MM.1S (cell line): ENCODE measurements around the gene PPP1R18.

Experiments used
- EZH2 ChIP-seq: fragments of 300-600 bp; sonication (generic); optimal IDR thresholded peaks from 2 replicates; pipeline ENCODE3; 2017; ENCODE audit warnings: low read depth, mild to moderate bottlenecking, antibody characterized with exemption, low read length, mixed read lengths
- EZH2phosphoT487 ChIP-seq: fragments of 300-600 bp; sonication (generic); IDR thresholded peaks from 2 replicates; pipeline ENCODE4 v1.6.1; 2018; ENCODE audit warnings: antibody characterized with exemption, low read length
- TF ChIP-seq, protein P1 (sequence below): fragments of 300-600 bp; sonication (generic); IDR thresholded peaks from 2 replicates; pipeline ENCODE4 v1.5.1; 2016; ENCODE audit warnings: antibody characterized with exemption, low read length, mixed read lengths

DNA sequence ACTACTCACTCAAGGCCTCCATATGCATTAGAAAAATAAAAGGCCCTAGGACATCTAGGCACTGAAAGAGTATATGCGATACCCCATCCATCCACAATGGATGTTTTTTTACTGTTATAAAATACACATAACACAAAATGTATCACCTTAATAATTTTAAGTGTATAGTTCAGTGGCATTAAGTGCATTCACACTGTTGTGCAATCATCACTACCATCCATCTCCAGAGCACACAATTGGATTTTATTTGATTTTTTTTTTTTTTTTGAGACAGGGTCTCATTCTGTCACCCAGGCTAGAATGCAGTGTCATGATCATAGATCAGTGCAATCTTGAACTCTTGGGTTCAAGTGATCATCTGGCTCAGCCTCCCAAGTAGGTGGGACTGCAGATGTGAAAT lies 27.8 kb upstream of the PPP1R18 start:
- TF ChIP-seq EZH2 (no peak), EZH2phosphoT487 (no peak)
- TF ChIP-seq, protein P1, sequence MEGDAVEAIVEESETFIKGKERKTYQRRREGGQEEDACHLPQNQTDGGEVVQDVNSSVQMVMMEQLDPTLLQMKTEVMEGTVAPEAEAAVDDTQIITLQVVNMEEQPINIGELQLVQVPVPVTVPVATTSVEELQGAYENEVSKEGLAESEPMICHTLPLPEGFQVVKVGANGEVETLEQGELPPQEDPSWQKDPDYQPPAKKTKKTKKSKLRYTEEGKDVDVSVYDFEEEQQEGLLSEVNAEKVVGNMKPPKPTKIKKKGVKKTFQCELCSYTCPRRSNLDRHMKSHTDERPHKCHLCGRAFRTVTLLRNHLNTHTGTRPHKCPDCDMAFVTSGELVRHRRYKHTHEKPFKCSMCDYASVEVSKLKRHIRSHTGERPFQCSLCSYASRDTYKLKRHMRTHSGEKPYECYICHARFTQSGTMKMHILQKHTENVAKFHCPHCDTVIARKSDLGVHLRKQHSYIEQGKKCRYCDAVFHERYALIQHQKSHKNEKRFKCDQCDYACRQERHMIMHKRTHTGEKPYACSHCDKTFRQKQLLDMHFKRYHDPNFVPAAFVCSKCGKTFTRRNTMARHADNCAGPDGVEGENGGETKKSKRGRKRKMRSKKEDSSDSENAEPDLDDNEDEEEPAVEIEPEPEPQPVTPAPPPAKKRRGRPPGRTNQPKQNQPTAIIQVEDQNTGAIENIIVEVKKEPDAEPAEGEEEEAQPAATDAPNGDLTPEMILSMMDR: no peak
